Gastrocnemius medialis (tissue), 4 donors: Measurements from ENCODE around the gene GDI1.

Experiments used
- CTCF ChIP-seq, 5 experiments: fragments of 450-650 bp in 3 of 5; fragments of 200-600 bp in 2 of 5; sonication (generic) in 2 of 5; IDR thresholded peaks in 4 of 5; conservative IDR thresholded peaks in 1 of 5; 1 replicate in 4 of 5; 2 replicates in 1 of 5; pipeline ENCODE4 v1.5.1; 2016 to 2019; ENCODE audit warnings: antibody characterized with exemption in 5 of 5, mild to moderate bottlenecking in 3 of 5, moderate library complexity in 3 of 5
- POLR2A ChIP-seq, 2 donors: fragments of 450-650 bp; IDR thresholded peaks; one replicate each; pipeline ENCODE4 v1.6.1; 2017; ENCODE audit warnings: antibody characterized with exemption in 2 of 2, mild to moderate bottlenecking in 2 of 2, moderate library complexity in 2 of 2

GRCh38 chrX:154469880-154470279 lies 32.9 kb downstream of the GDI1 start:
- TF ChIP-seq CTCF (IDR thresholded peaks at IDR 0.05 in 4 of 5, conservative IDR thresholded peaks at IDR 0.05 in 1 of 5) (no peak), POLR2A (IDR thresholded peaks at IDR 0.05) (no peak)
